OCI-LY1 (cell line): Measurements from ENCODE around the gene ASPRV1.

Experiments
- CTCF ChIP-seq: fragments of 200-600 bp; sonication (generic), shearing (Covaris generic); IDR thresholded peaks from 2 replicates; pipeline ENCODE4 v1.5.1; 2017; ENCODE audit warnings: mild to moderate bottlenecking, antibody characterized with exemption, low read length, moderate library complexity, mixed read lengths
- EZH2 ChIP-seq: fragments of 200-600 bp; sonication (generic), shearing (Covaris generic); IDR thresholded peaks from 2 replicates; pipeline ENCODE4 v1.8.0; 2017; ENCODE audit warnings: borderline replicate concordance, mixed run types, mild to moderate bottlenecking, antibody characterized with exemption, low read length, moderate library complexity, mixed read lengths

GRCh38 chr2:69934614-69934908 lies 26.9 kb downstream of the ASPRV1 start:
- TF ChIP-seq CTCF (no peak), EZH2 (no peak)
